GM12878 (cell line): ENCODE results near the gene ARHGAP26. TPM values are rescaled to one million over a fixed set of nuclear protein-coding genes. Genes with fewer than 3 reads are reported as not detected.

Experiments used
- ATAC-seq: fragments of 200-7000 bp; cut with Tn5 transposase; 3 replicates; pipeline ENCODE4 v1.9.1; 2020; ENCODE audit warnings: mild to moderate bottlenecking, moderate library complexity
- BruUV-seq: library from RNA; stranded (reverse); fragments of 400-500 nt; replicated peaks from 2 replicates; lab custom pipeline; 2021; lab: Mats Ljungman, UMichigan
- CTCF ChIA-PET: fragments of 300-600 bp; sonication (Branson Sonifier 250); formaldehyde crosslinking; extraction: SDS; loops from one replicate; lab custom pipeline; 2021; ENCODE audit warnings: inconsistent platforms; lab: Yijun Ruan, JAX
- POLR2A ChIA-PET: fragments of 350-600 bp; formaldehyde crosslinking; extraction: SDS; loops from one replicate; lab custom pipeline; 2021; ENCODE audit warnings: inconsistent platforms; lab: Charles Lee
- RAD21 ChIA-PET: fragments of 300-600 bp; sonication (Branson Sonifier 250); formaldehyde crosslinking; loops from one replicate; lab custom pipeline; 2023; ENCODE audit warnings: antibody characterized with exemption; ENCODE audit not compliant: unreplicated experiment; lab: Charles Lee
- SMC1A ChIA-PET: fragments of 300-600 bp; sonication (Branson Sonifier 250); formaldehyde crosslinking; loops from one replicate; lab custom pipeline; 2023; ENCODE audit not compliant: unreplicated experiment, uncharacterized antibody; lab: Charles Lee
- DNase-seq: peaks from one replicate; pipeline ENCODE4 v3.0.0-alpha.2; 2011; ENCODE audit warnings: low read depth, low spot score
- FAIRE-seq: peaks from 3 replicates; lab custom pipeline; 2011; peaks lifted over from hg19 to GRCh38; lab: Jason Lieb, UNC
- H2AFZ ChIP-seq: 2 replicates; pipeline ENCODE4 v1.6.0; 2011; ENCODE audit warnings: low read depth, low read length, control low read depth; ENCODE audit not compliant: control insufficient read depth
- H3K27ac ChIP-seq: 2 replicates; pipeline ENCODE4 v1.5.1; 2011; ENCODE audit warnings: control low read depth; ENCODE audit not compliant: control insufficient read depth, insufficient read depth
- H3K27me3 ChIP-seq, 2 experiments: replicated peaks in 1 of 2; 2 replicates each; pipeline versions ENCODE4 v1.6.0 to v1.6.1; 2011; ENCODE audit warnings: low read length in 1 of 2; ENCODE audit not compliant: control insufficient read depth in 2 of 2, insufficient read depth in 2 of 2
- H3K36me3 ChIP-seq, 2 experiments: 2 replicates each; pipeline ENCODE4 v1.5.1; 2011; ENCODE audit warnings: low read length in 1 of 2; ENCODE audit not compliant: control insufficient read depth in 2 of 2, insufficient read depth in 2 of 2
- H3K4me1 ChIP-seq: 2 replicates; pipeline ENCODE4 v1.6.1; 2011; ENCODE audit warnings: mild to moderate bottlenecking, low read length, moderate library complexity, mixed read lengths; ENCODE audit not compliant: control insufficient read depth, insufficient read depth
- H3K4me2 ChIP-seq: 2 replicates; pipeline ENCODE4 v1.6.0; 2011; ENCODE audit warnings: control low read depth; ENCODE audit not compliant: control insufficient read depth, insufficient read depth
- H3K4me3 ChIP-seq: fragments of 200-600 bp; sonication (generic); 2 replicates; pipeline ENCODE4 v1.5.1; 2016
- H3K79me2 ChIP-seq: 2 replicates; pipeline ENCODE4 v1.6.0; 2011; ENCODE audit warnings: low read length; ENCODE audit not compliant: control insufficient read depth, insufficient read depth
- H3K9ac ChIP-seq: 2 replicates; pipeline ENCODE4 v1.8.0; 2011; ENCODE audit warnings: low read length, control low read depth, mixed read lengths; ENCODE audit not compliant: control insufficient read depth, insufficient read depth
- H3K9me3 ChIP-seq: replicated peaks from 3 replicates; pipeline ENCODE4 v1.5.1; 2011; ENCODE audit warnings: mild to moderate bottlenecking, low read length; ENCODE audit not compliant: control insufficient read depth, insufficient read depth
- H4K20me1 ChIP-seq: 2 replicates; pipeline ENCODE4 v1.6.0; 2011; ENCODE audit not compliant: control insufficient read depth, insufficient read depth
- BMI1 ChIP-seq: fragments of 450-650 bp; IDR thresholded peaks from 2 replicates; pipeline ENCODE4 v1.6.1; 2016; ENCODE audit warnings: mild to moderate bottlenecking, moderate library complexity, borderline replicate concordance
- HCFC1 ChIP-seq: fragments of 150-350 bp; IDR thresholded peaks from 2 replicates; pipeline ENCODE4 v1.6.1; 2014; ENCODE audit warnings: low read length
- NKRF ChIP-seq: fragments of 450-650 bp; conservative IDR thresholded peaks from 2 replicates; pipeline ENCODE4 v1.6.1; 2017; ENCODE audit warnings: mild to moderate bottlenecking, moderate library complexity
- NR2F1 ChIP-seq: fragments of 450-650 bp; conservative IDR thresholded peaks from 2 replicates; pipeline ENCODE4 v1.6.1; 2017; ENCODE audit warnings: mild to moderate bottlenecking
- SMAD5 ChIP-seq: IDR thresholded peaks from 2 replicates; pipeline ENCODE4 v1.6.1; 2016; ENCODE audit warnings: antibody characterized with exemption, low read depth
- SREBF1 ChIP-seq: IDR thresholded peaks from 2 replicates; pipeline ENCODE4 v1.6.1; 2012; ENCODE audit warnings: mild to moderate bottlenecking, low read length
- SRF ChIP-seq, 2 experiments: IDR thresholded peaks; 2 replicates each; pipeline ENCODE4 v1.6.1; 2011; ENCODE audit warnings: low read depth in 2 of 2, low read length in 2 of 2, mild to moderate bottlenecking in 1 of 2, moderate library complexity in 1 of 2
- YBX1 ChIP-seq: fragments of 450-650 bp; IDR thresholded peaks from 2 replicates; pipeline ENCODE4 v1.6.1; 2016; ENCODE audit warnings: antibody characterized with exemption
- ZBTB11 ChIP-seq: fragments of 450-650 bp; formaldehyde crosslinking; IDR thresholded peaks from 2 replicates; pipeline ENCODE4 v1.5.0; 2022; ENCODE audit warnings: mild to moderate bottlenecking, missing genetic modification characterization
- ZBTB40 ChIP-seq: fragments of 450-650 bp; IDR thresholded peaks from 2 replicates; pipeline ENCODE4 v1.6.1; 2016; ENCODE audit warnings: mild to moderate bottlenecking, moderate library complexity, borderline replicate concordance
- ZNF24 ChIP-seq: fragments of 450-650 bp; IDR thresholded peaks from 2 replicates; pipeline ENCODE4 v1.6.1; 2017; ENCODE audit warnings: antibody characterized with exemption, mild to moderate bottlenecking
- ZNF274 ChIP-seq: IDR thresholded peaks from one replicate; pipeline ENCODE4 v1.8.0; 2011; ENCODE audit not compliant: insufficient read length, insufficient read depth
- WGBS: methylation state at CpG from one replicate; pipeline ENCODE4 v1.1.6; 2016; ENCODE audit warnings: low lambda C conversion rate; ENCODE audit not compliant: insufficient replicate concordance, insufficient coverage; ENCODE audit errors: missing lambda C conversion rate; 5-methylcytosine and 5-hydroxymethylcytosine counted together
- in situ Hi-C: fragments of 300-500 bp; cut with MboI; formaldehyde crosslinking; loops from 9 replicates; pipeline ENCODE4 v1.14.3; 2018; ENCODE audit warnings: mixed read lengths
- intact Hi-C: fragments of 100-400 bp; cut with micrococcal nuclease; formaldehyde crosslinking; loops from one replicate; pipeline ENCODE4 v1.14.2; 2022; ENCODE audit not compliant: unreplicated experiment
- polyA plus RNA-seq, 11 experiments: library from polyadenylated mRNA; depleted of rRNA in 4 of 11; unstranded in 6 of 11; stranded (reverse) in 5 of 11; fragments of >200 nt; fragmentation: Nextera tagmentation in 4 of 11; fragmentation: Illumina TruSeq in 1 of 11; extraction: Ambion mirVana in 4 of 11; extraction: Trizol in 1 of 11; gene quantifications; 1 replicate in 1 of 11; 2 replicates in 10 of 11; pipeline versions ENCODE4 v1.2.1 to v1.2.3, GENCODE V29; 2011 to 2016; ENCODE audit warnings: inconsistent platforms in 2 of 11, missing spikeins in 2 of 11, low read depth in 1 of 11
- total RNA-seq, 4 experiments: library from RNA; depleted of rRNA in 3 of 4; stranded (reverse); fragments of >200 nt in 3 of 4; fragmentation: Illumina TruSeq in 1 of 4; extraction: Trizol in 1 of 4; gene quantifications; 2 replicates each; pipeline versions ENCODE4 v1.2.1 to v1.2.3, GENCODE V29; 2013 to 2021
- TF ChIP-seq, protein P1 (sequence below): IDR thresholded peaks from 2 replicates; pipeline ENCODE4 v1.6.1; 2011; ENCODE audit warnings: low read depth, mild to moderate bottlenecking, low read length, moderate library complexity, borderline replicate concordance; ENCODE audit errors: extremely low read depth

ARHGAP26 gene
- total and polyA plus RNA-seq, 10 of the 15 experiments (the other 5 are each of a cell fraction or from before 2014, with no cell fraction given): 9.4 to 41.5 (median 19.3) TPM

DNA sequence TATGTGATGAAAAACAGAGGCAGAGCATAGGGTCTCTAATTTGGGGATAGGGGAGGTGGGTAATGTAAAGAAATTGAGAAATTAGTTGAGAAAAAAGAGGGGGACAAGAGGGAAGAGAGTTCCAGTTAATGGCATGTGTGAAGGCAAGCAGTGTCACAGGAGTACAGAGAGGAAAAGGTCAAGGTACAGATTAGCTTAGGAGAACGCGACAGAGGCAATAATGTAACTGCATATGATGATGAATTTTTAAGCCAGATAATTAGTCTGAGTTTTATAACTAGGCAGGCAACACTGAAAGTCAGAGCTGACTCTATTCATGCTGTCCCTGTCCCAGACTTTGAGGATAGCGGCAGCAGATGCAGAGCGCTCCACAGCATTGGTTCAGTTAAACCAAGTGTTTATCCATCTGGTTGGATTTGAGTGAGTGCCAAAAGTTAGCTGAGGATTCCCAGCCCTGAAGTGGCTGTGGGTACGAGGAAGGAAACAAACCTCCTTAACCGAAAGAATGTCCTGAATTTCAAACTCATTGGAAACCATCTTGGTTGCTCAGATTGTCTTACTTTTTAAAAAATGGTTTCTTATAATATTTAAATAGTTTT, 315.2 kb downstream of the ARHGAP26 start (continued):
- TF ChIP-seq ZBTB11 (CRISPR knock-in tag) (no peak), SMAD5 (no peak)
- TF ChIP-seq, all 136 proteins: peak for 0

DNA sequence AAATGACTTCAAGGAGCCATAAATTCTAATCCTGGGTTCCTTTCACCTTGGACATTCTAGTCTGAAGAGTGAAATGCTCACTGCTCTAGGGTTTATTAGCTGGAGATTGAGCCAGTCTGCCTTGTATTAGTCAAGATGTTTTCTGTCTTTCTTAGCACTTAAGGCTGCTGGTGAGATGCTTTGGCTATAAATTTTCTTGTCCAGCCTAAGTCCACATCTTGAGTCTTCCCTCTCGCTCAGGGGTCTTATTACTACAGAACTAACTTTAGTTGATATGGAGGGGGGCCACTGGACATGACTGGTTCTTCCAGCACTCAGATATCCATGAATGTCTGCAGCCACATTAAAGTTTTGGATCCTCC, 316.4 kb downstream of the ARHGAP26 start:
- intact Hi-C loops: no loop called here
- ATAC-seq (no peak), DNase-seq (no peak), FAIRE-seq (no peak)
- Histone ChIP-seq H3K4me3 (no peak overlapping the region), H3K4me1 (no peaks in the 10 kb centered on the region), H3K79me2 (no peaks in the 10 kb centered on the region), H3K9me3 (no peaks in the 10 kb centered on the region), H2AFZ (no peak overlapping the region), H3K4me2 (no peak overlapping the region), H4K20me1 (no peaks in the 10 kb centered on the region), H3K27me3 (no peaks in the 10 kb centered on the region), H3K36me3 (no peaks in the 10 kb centered on the region; a peak in 2 of 4 replicates), H3K27ac (no peak overlapping the region), H3K9ac (no peak overlapping the region)
- BruUV-seq: no TSS peak
- 100% methylated on average over 1 of the region's 1 CpG for WGBS
- SMC1A ChIA-PET: interaction anchor here (0.7 kb wide), 1 partner anchor 451 kb away, joined by 3 read pairs; no protein-coding TSS in a partner anchor
- POLR2A ChIA-PET: no interaction called here
- RAD21 ChIA-PET: no interaction called here
- CTCF ChIA-PET: interaction anchor here (1.9 kb wide), 1 partner anchor 26 kb away, joined by 4 read pairs; no protein-coding TSS in a partner anchor
- in situ Hi-C loops: no loop called here
- TF ChIP-seq NKRF (no peak), ZNF24 (no peak), YBX1 (no peak), SREBF1 (no peak), ZNF274 (no peak), HCFC1 (no peak), NR2F1 (no peak), SRF (IDR thresholded peaks at IDR 0.05; ENCODE audit: low read depth in 2 of 2, low read length in 2 of 2) (no peak), BMI1 (no peak), ZBTB40 (no peak)
- TF ChIP-seq, protein P1, sequence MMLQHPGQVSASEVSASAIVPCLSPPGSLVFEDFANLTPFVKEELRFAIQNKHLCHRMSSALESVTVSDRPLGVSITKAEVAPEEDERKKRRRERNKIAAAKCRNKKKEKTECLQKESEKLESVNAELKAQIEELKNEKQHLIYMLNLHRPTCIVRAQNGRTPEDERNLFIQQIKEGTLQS: no peak
